Measurements from ENCODE around the gene DCST1. TPM values are rescaled to one million over a fixed set of nuclear protein-coding genes. Genes with fewer than 3 reads are reported as not detected.

Gene DCST1
- total and polyA plus RNA-seq, 2 donors (not counting 1 experiment from before 2014, with no cell fraction given): 0.22 TPM; not detected in 1

DNA sequence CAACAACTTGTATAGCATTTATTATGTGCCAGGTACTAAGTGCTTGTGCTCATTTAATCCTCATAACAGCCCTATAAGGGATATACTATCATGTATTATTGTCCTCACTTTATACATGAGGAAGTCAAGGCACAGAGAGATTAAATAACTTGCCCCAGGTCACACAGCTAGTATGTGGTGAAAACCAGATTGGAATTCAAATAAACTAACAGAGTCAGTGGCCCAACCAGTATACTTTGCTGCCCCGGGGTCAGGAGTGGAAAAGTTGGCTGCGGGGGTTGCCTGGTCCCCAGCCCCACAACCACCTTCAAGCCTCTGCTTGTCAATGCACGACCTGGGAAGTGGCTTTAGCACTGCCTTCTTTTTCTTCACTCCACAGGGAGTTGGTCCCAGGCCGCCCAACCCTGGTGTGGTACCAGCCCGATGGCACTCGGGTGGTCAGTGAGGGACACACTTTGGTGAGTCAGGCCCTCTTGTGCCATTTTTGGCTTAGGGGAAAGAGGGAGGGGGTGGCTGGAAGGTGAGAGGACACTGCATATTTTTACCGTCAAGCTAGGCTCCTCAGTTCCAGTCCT lies 20.0 kb downstream of the DCST1 start:
- no peaks in the 10 kb centered on the region for H3K27me3 ChIP-seq (replicated peaks in 1 of 4; ENCODE audit: control extremely low read depth in 1 of 4, control insufficient read depth in 3 of 4, insufficient read depth in 4 of 4, low read length in 3 of 4)
- H3K4me2 ChIP-seq (replicated peaks; ENCODE audit: low read depth, low read length, poor library complexity, severe bottlenecking): peak overlapping the region; percentile 4
- intact Hi-C loops (cut with micrococcal nuclease): no loop called here
- CTCF ChIA-PET: interaction anchor here (1.7 to 20.2 kb wide), 6 partner anchors 5 to 719 kb away, joined by 3 to 370 read pairs (median 6); partner anchors contain the start of genes ADAM15 and EFNA4
- Mint-ChIP-seq H3K27me3 (no peaks in the 10 kb centered on the region), H3K4me1 (peaks cover 25% of the 10 kb centered on the region), H3K27ac (no peak overlapping the region), H3K9me3 (ENCODE audit: insufficient read depth) (no peaks in the 10 kb centered on the region), H3K4me3 (peak overlapping the region; percentile 41)
- H2AFZ ChIP-seq (ENCODE audit: insufficient read depth, low read depth, low read length, poor library complexity, severe bottlenecking): no peak overlapping the region
- no peak for DNase-seq
- no peak overlapping the region for H3K9ac ChIP-seq (ENCODE audit: low read length)
- TF ChIP-seq, protein P1, sequence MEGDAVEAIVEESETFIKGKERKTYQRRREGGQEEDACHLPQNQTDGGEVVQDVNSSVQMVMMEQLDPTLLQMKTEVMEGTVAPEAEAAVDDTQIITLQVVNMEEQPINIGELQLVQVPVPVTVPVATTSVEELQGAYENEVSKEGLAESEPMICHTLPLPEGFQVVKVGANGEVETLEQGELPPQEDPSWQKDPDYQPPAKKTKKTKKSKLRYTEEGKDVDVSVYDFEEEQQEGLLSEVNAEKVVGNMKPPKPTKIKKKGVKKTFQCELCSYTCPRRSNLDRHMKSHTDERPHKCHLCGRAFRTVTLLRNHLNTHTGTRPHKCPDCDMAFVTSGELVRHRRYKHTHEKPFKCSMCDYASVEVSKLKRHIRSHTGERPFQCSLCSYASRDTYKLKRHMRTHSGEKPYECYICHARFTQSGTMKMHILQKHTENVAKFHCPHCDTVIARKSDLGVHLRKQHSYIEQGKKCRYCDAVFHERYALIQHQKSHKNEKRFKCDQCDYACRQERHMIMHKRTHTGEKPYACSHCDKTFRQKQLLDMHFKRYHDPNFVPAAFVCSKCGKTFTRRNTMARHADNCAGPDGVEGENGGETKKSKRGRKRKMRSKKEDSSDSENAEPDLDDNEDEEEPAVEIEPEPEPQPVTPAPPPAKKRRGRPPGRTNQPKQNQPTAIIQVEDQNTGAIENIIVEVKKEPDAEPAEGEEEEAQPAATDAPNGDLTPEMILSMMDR (IDR thresholded peaks at IDR 0.05): no peak
- POLR2A ChIA-PET: interaction anchor here (0.6 kb wide), 1 partner anchor 43 kb away, joined by 4 read pairs; no protein-coding TSS in a partner anchor
- H3K4me1 ChIP-seq (ENCODE audit: control insufficient read depth in 2 of 2, insufficient read depth in 2 of 2, low read length in 2 of 2): peaks cover 20 to 30% of the 10 kb centered on the region in 2 donors
- WGBS (ENCODE audit: insufficient coverage): 100% methylated on average over 7 of the region's 7 CpGs
- H3K4me3 ChIP-seq (ENCODE audit: control extremely low read depth in 1 of 5, extremely low read depth in 1 of 5, insufficient read depth in 1 of 5, low read depth in 2 of 5, low read length in 4 of 5): no peak overlapping the region
- no peaks in the 10 kb centered on the region for H4K20me1 ChIP-seq (ENCODE audit: control insufficient read depth, insufficient read depth, low read length, poor library complexity, severe bottlenecking)
- H3K27ac ChIP-seq (ENCODE audit: low read length in 2 of 2): no peak overlapping the region
- H3K9me3 ChIP-seq (ENCODE audit: control extremely low read depth in 1 of 3, control insufficient read depth in 2 of 3, insufficient read depth in 1 of 3, low read length in 2 of 3): no peaks in the 10 kb centered on the region
- peaks cover 0 to 3% of the 10 kb centered on the region in 2 experiments for H3K36me3 ChIP-seq (replicated peaks in 1 of 2; ENCODE audit: control extremely low read depth in 1 of 2, control insufficient read depth in 1 of 2, extremely low read depth in 1 of 2, insufficient read depth in 2 of 2, low read length in 1 of 2)
- no peak for ATAC-seq (ENCODE audit: low read depth)
- no peaks in the 10 kb centered on the region for H3K79me2 ChIP-seq (ENCODE audit: control insufficient read depth, insufficient read depth, low read length)

DNA sequence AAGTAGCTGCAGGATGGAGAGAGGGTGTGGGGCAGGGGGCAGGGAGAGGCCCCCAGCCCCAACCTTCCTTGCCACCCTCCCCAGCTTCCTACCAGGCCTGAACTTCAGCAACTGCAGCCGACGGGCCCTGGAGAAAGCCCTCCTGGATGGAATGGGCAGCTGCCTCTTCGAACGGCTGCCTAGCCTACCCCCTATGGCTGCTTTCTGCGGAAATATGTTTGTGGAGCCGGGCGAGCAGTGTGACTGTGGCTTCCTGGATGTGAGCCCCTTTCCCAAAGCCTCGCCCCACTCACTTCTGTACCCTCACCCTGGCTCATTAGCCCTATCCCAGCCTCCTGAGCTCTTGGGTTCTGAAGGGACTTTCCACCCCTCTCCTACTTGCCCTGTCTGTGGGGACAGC lies 23.5 kb downstream of the DCST1 start:
- Mint-ChIP-seq H3K27ac (no peak overlapping the region), H3K4me3 (no peak overlapping the region), H3K4me1 (peaks cover 21% of the 10 kb centered on the region), H3K9me3 (ENCODE audit: insufficient read depth) (no peaks in the 10 kb centered on the region), H3K27me3 (no peaks in the 10 kb centered on the region)
- Histone ChIP-seq H3K4me3 (ENCODE audit: control extremely low read depth in 1 of 5, extremely low read depth in 1 of 5, insufficient read depth in 1 of 5, low read depth in 2 of 5, low read length in 4 of 5) (no peak overlapping the region), H3K9ac (ENCODE audit: low read length) (no peak overlapping the region), H3K9me3 (ENCODE audit: control extremely low read depth in 1 of 3, control insufficient read depth in 2 of 3, insufficient read depth in 1 of 3, low read length in 2 of 3) (no peaks in the 10 kb centered on the region), H3K4me2 (replicated peaks; ENCODE audit: low read depth, low read length, poor library complexity, severe bottlenecking) (no peak overlapping the region), H3K27ac (ENCODE audit: low read length in 2 of 2) (no peak overlapping the region), H3K36me3 (replicated peaks in 1 of 2; ENCODE audit: control extremely low read depth in 1 of 2, control insufficient read depth in 1 of 2, extremely low read depth in 1 of 2, insufficient read depth in 2 of 2, low read length in 1 of 2) (peaks cover 0 to 3% of the 10 kb centered on the region in 2 experiments), H4K20me1 (ENCODE audit: control insufficient read depth, insufficient read depth, low read length, poor library complexity, severe bottlenecking) (peaks cover 11% of the 10 kb centered on the region), H2AFZ (ENCODE audit: insufficient read depth, low read depth, low read length, poor library complexity, severe bottlenecking) (no peak overlapping the region), H3K79me2 (ENCODE audit: control insufficient read depth, insufficient read depth, low read length) (peaks cover 4% of the 10 kb centered on the region), H3K4me1 (ENCODE audit: control insufficient read depth in 2 of 2, insufficient read depth in 2 of 2, low read length in 2 of 2) (peaks cover 17 to 25% of the 10 kb centered on the region in 2 donors), H3K27me3 (replicated peaks in 1 of 4; ENCODE audit: control extremely low read depth in 1 of 4, control insufficient read depth in 3 of 4, insufficient read depth in 4 of 4, low read length in 3 of 4) (peaks cover 0 to 3% (median 0%) of the 10 kb centered on the region in 4 experiments)
- ATAC-seq (ENCODE audit: low read depth): no peak
- 99% methylated on average over 8 of the region's 8 CpGs for WGBS (ENCODE audit: insufficient coverage)
- ChIA-PET POLR2A (interaction anchor here (1.6 kb wide), 1 partner anchor 28 kb away, joined by 7 read pairs; no protein-coding TSS in a partner anchor), CTCF (interaction anchor here (1.1 to 20.2 kb wide), 6 partner anchors 9 to 191 kb away, joined by 3 to 370 read pairs (median 4); partner anchors contain the start of gene ADAM15)
- no peak for DNase-seq
- TF ChIP-seq, protein P1 (IDR thresholded peaks at IDR 0.05): no peak
- TF ChIP-seq EZH2 (IDR thresholded peaks at IDR 0.05; ENCODE audit: borderline replicate concordance, insufficient read depth, low read depth, low read length, poor library complexity, severe bottlenecking): no peak
- intact Hi-C loops (cut with micrococcal nuclease): no loop called here

Measured in B cell (primary cell).